Vagina (tissue), 2 donors: ENCODE measurements around the gene TRIM69. TPM values are rescaled to one million over a fixed set of nuclear protein-coding genes. Genes with fewer than 3 reads are reported as not detected.
"Not testable (repeated sequence)": the region's sequence is repeated elsewhere in the genome, so short reads cannot be mapped to it uniquely, and the experiment has no call there.

Source experiments
- DNase-seq, 2 donors: peaks; one replicate each; pipeline ENCODE4 v3.0.0-alpha.2; 2017; ENCODE audit errors: extremely low spot score in 2 of 2
- H3K27ac ChIP-seq: fragments of 200-600 bp; sonication (generic); one replicate; pipeline ENCODE4 v1.5.1; 2019
- H3K27me3 ChIP-seq: fragments of 200-600 bp; sonication (generic); one replicate; pipeline ENCODE4 v1.5.1; 2019
- H3K36me3 ChIP-seq, 2 donors: fragments of 200-600 bp; sonication (generic); one replicate each; pipeline ENCODE4 v1.5.1; 2017 to 2019
- H3K4me1 ChIP-seq: fragments of 200-600 bp; sonication (generic); one replicate; pipeline ENCODE4 v1.5.1; 2019
- H3K4me3 ChIP-seq, 2 donors: fragments of 200-600 bp; sonication (generic); 1 replicate in 1 of 2; 2 replicates in 1 of 2; pipeline ENCODE4 v1.5.1; 2016 to 2019
- H3K9me3 ChIP-seq: fragments of 200-600 bp; sonication (generic); one replicate; pipeline ENCODE4 v1.5.1; 2019
- CTCF ChIP-seq, 3 experiments: fragments of 450-650 bp in 2 of 3; fragments of 200-600 bp in 1 of 3; sonication (generic) in 1 of 3; IDR thresholded peaks; one replicate each; pipeline ENCODE4 v1.5.1; 2017 to 2019; ENCODE audit warnings: antibody characterized with exemption in 3 of 3, mild to moderate bottlenecking in 2 of 3, moderate library complexity in 2 of 3
- POLR2A ChIP-seq, 2 donors: fragments of 450-650 bp; IDR thresholded peaks; one replicate each; pipeline ENCODE4 v1.6.1; 2017; ENCODE audit warnings: antibody characterized with exemption in 2 of 2, mild to moderate bottlenecking in 2 of 2, moderate library complexity in 2 of 2
- POLR2AphosphoS5 ChIP-seq, 2 donors: sonication (generic); formaldehyde crosslinking; IDR thresholded peaks; one replicate each; pipeline ENCODE4 v1.9.0; 2017; ENCODE audit warnings: antibody characterized with exemption in 2 of 2, mild to moderate bottlenecking in 2 of 2, low read depth in 1 of 2; ENCODE audit not compliant: insufficient read depth in 1 of 2
- intact Hi-C: fragments of 100-400 bp; cut with DNase I; formaldehyde crosslinking; loops from one replicate; pipeline ENCODE4 v1.15.1; 2023
- total RNA-seq: library from RNA; depleted of rRNA; stranded (reverse); fragments of >200 nt; gene quantifications from one replicate; pipeline ENCODE4 v1.2.3, GENCODE V29; 2016

The TRIM69 gene
- total RNA-seq, 1 donor from 2014 or later: 11.3 TPM

GRCh38 chr15:44765036-44765435 is 28.7 kb downstream of the TRIM69 start:
- Histone ChIP-seq H3K9me3 (no peaks in the 10 kb centered on the region), H3K4me3 (no peak overlapping the region), H3K4me1 (no peaks in the 10 kb centered on the region), H3K36me3 (no peaks in the 10 kb centered on the region), H3K27me3 (no peaks in the 10 kb centered on the region), H3K27ac (no peak overlapping the region)
- TF ChIP-seq POLR2A (IDR thresholded peaks at IDR 0.05): no peak
- TF ChIP-seq POLR2AphosphoS5 (IDR thresholded peaks at IDR 0.05; ENCODE audit: insufficient read depth in 1 of 2, low read depth in 1 of 2): no peak
- TF ChIP-seq CTCF (IDR thresholded peaks at IDR 0.05): no peak
- intact Hi-C loops: no loop called here
- no peak for DNase-seq

- Histone ChIP-seq H3K9me3 (no peaks in the 10 kb centered on the region), H3K36me3 (no peaks in the 10 kb centered on the region), H3K27me3 (no peaks in the 10 kb centered on the region), H3K4me3 (no peak overlapping the region), H3K4me1 (no peaks in the 10 kb centered on the region), H3K27ac (no peak overlapping the region)
- DNase-seq: no peak
- no peak for TF ChIP-seq POLR2AphosphoS5 (IDR thresholded peaks at IDR 0.05; ENCODE audit: insufficient read depth in 1 of 2, low read depth in 1 of 2)
- TF ChIP-seq CTCF (IDR thresholded peaks at IDR 0.05): no peak
- TF ChIP-seq POLR2A (IDR thresholded peaks at IDR 0.05): no peak
- intact Hi-C loops: no loop called here
Observed at GRCh38 chr15:44769521-44769920, 33.2 kb downstream of the TRIM69 start.

GRCh38 chr15:44770715-44771114 is 34.4 kb downstream of the TRIM69 start:
- H3K9me3 ChIP-seq, H3K27ac ChIP-seq, H3K4me3 ChIP-seq, intact Hi-C loops, H3K4me1 ChIP-seq, DNase-seq, H3K36me3 ChIP-seq, H3K27me3 ChIP-seq: not testable (repeated sequence)

- no peak for DNase-seq
- TF ChIP-seq POLR2AphosphoS5 (IDR thresholded peaks at IDR 0.05; ENCODE audit: insufficient read depth in 1 of 2, low read depth in 1 of 2) (no peak), CTCF (IDR thresholded peaks at IDR 0.05) (no peak), POLR2A (IDR thresholded peaks at IDR 0.05) (no peak)
- H3K27ac ChIP-seq: no peak overlapping the region
Observed at GRCh38 chr15:44775953-44776352, 39.6 kb downstream of the TRIM69 start.

GRCh38 chr15:44779761-44780160 is 43.4 kb downstream of the TRIM69 start:
- TF ChIP-seq CTCF (IDR thresholded peaks at IDR 0.05): no peak
- no peak for TF ChIP-seq POLR2A (IDR thresholded peaks at IDR 0.05)
- intact Hi-C loops: no loop called here

More at GRCh38 chr15:44775953-44776352, 39.6 kb downstream of the TRIM69 start:
- Histone ChIP-seq H3K4me1 (no peaks in the 10 kb centered on the region), H3K9me3 (no peaks in the 10 kb centered on the region), H3K4me3 (no peak overlapping the region), H3K27me3 (no peaks in the 10 kb centered on the region), H3K36me3 (no peaks in the 10 kb centered on the region)
- intact Hi-C loops: no loop called here

GRCh38 chr15:44780608-44781007 is 44.3 kb downstream of the TRIM69 start:
- Histone ChIP-seq H3K9me3 (no peaks in the 10 kb centered on the region), H3K36me3 (no peaks in the 10 kb centered on the region), H3K27me3 (no peaks in the 10 kb centered on the region), H3K4me3 (no peak overlapping the region), H3K4me1 (no peaks in the 10 kb centered on the region), H3K27ac (no peak overlapping the region)
- no peak for TF ChIP-seq POLR2AphosphoS5 (IDR thresholded peaks at IDR 0.05; ENCODE audit: insufficient read depth in 1 of 2, low read depth in 1 of 2)
- no peak for TF ChIP-seq POLR2A (IDR thresholded peaks at IDR 0.05)
- intact Hi-C loops: no loop called here
- DNase-seq: no peak

More at GRCh38 chr15:44779761-44780160, 43.4 kb downstream of the TRIM69 start:
- no peak overlapping the region for H3K4me3 ChIP-seq
- H3K27ac ChIP-seq: no peak overlapping the region
- no peaks in the 10 kb centered on the region for H3K36me3 ChIP-seq
- H3K4me1 ChIP-seq: no peaks in the 10 kb centered on the region
- no peaks in the 10 kb centered on the region for H3K27me3 ChIP-seq
- no peak for DNase-seq
- no peaks in the 10 kb centered on the region for H3K9me3 ChIP-seq
